Epidermal melanocyte (primary cell): ENCODE measurements around the gene PABPC5.

Experiments
- DNase-seq: peaks from one replicate; pipeline ENCODE4 v3.0.0; 2011; ENCODE audit warnings: low spot score; ENCODE audit not compliant: insufficient read length

PABPC5 gene

DNA sequence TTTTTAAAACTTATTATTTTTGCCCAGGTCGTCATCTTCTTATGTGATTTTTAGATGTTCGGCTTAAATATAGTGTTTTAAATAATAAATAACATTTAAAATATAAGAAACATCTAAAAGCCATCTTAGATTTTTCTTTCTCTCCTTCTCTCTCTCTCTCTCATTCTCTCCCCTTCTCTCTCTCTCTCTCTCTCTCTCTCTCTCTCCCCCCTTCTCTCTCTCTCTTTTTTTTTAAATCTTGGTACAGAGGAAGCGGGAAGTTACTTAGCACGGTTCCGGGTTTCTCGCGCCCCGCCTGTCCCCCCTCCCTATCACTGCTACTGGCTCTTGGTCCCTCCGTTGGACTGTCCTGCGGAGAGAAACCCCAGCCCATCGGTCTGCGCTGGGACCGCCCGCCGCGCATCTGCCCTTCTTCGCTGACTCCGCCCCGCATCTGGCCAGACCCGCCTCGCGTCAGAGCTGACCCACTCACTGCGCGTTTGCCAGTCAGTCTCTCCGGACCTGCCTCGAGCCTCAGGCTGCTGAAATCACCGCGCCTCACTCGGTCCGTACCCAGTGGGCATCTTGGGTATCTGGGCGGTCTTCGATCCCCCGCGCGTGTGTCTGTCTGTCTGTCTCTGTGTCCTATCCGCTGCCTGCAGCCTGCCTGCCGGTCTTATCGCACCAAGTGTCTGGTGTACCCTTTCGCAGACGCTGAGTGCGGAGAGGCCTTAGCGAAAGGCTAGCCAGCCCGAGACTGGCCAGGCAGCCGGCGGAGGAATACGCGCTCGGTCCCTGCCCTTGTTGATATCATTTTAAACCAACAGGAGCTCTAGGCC is at the start of gene PABPC5:
Gene PABPC5 (plus strand): TSS at position 489 of the 818 bp plus-strand sequence. CDS start 739 bp downstream, outside the sequence.
- DNase-seq: peak; percentile 20

- DNase-seq: no peak
These were observed 45.6 kb upstream of the PABPC5 start for GRCh38 chrX:91389026-91389425.

DNA sequence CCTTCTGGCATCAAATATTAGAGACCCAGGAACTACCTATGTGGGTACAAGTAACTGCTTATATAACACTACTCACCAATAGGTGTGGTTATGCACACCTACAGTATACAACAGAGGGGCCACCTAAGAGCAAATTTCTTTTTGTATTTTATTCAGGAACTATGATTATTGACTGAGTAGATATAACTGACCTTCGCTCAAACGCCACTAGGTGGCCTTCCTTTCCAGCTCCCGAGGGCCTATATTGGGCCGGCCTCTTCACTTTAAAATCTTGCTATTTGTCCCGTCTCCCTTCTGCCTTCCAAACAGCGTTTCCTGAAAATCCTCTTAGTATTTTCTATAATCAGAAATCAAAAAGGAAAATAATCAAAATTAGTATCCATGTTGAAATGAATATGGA is 19.9 kb upstream of the PABPC5 start:
- peak; percentile 16 for DNase-seq

GRCh38 chrX:91435395-91435794 is 756 bp downstream of the PABPC5 start:
- no peak for DNase-seq
